Thyroid gland (tissue), 4 donors: Measurements from ENCODE around the gene TRIM50. TPM values are rescaled to one million over a fixed set of nuclear protein-coding genes. Genes with fewer than 3 reads are reported as not detected.
"Not testable (repeated sequence)": the region's sequence is repeated elsewhere in the genome, so short reads cannot be mapped to it uniquely, and the experiment has no call there.

Experiments
- DNase-seq, 2 donors: peaks; one replicate each; pipeline ENCODE4 v3.0.0-alpha.2; 2019
- H3K27ac ChIP-seq, 3 donors: fragments of 200-600 bp; sonication (generic); 1 replicate in 2 of 3; 2 replicates in 1 of 3; pipeline ENCODE4 v1.5.1; 2016 to 2019; ENCODE audit warnings: mild to moderate bottlenecking in 1 of 3, moderate library complexity in 1 of 3
- H3K27me3 ChIP-seq: fragments of 200-600 bp; sonication (generic); one replicate; pipeline ENCODE4 v1.5.1; 2019
- H3K36me3 ChIP-seq, 2 donors: fragments of 200-600 bp; sonication (generic); one replicate each; pipeline ENCODE4 v1.5.1; 2016 to 2019
- H3K4me1 ChIP-seq, 2 donors: fragments of 200-600 bp; sonication (generic); one replicate each; pipeline ENCODE4 v1.5.1; 2017 to 2019
- H3K4me3 ChIP-seq, 3 donors: fragments of 200-600 bp; sonication (generic); replicated peaks in 1 of 3; 1 replicate in 2 of 3; 2 replicates in 1 of 3; pipeline ENCODE4 v1.5.1; 2016; ENCODE audit warnings: mild to moderate bottlenecking in 1 of 3
- H3K9me3 ChIP-seq: fragments of 200-600 bp; sonication (generic); one replicate; pipeline ENCODE4 v1.5.1; 2017
- CTCF ChIP-seq, 6 experiments: fragments of 200-600 bp in 3 of 6; fragments of 450-650 bp in 3 of 6; sonication (generic) in 3 of 6; IDR thresholded peaks; one replicate each; pipeline ENCODE4 v1.5.1; 2016 to 2019; ENCODE audit warnings: antibody characterized with exemption in 6 of 6, mild to moderate bottlenecking in 2 of 6, inconsistent platforms in 1 of 6, moderate library complexity in 1 of 6
- POLR2A ChIP-seq, 2 donors: fragments of 450-650 bp; IDR thresholded peaks; one replicate each; pipeline ENCODE4 v1.6.1; 2017; ENCODE audit warnings: antibody characterized with exemption in 2 of 2, mild to moderate bottlenecking in 2 of 2, moderate library complexity in 1 of 2
- WGBS, 2 donors: methylation state at CpG; one replicate each; pipeline ENCODE4 v1.1.5; 2017; 5-methylcytosine and 5-hydroxymethylcytosine counted together
- intact Hi-C: fragments of 100-400 bp; cut with DNase I; formaldehyde crosslinking; loops from one replicate; pipeline ENCODE4 v1.15.1; 2023
- total RNA-seq, 4 donors: library from RNA; depleted of rRNA; stranded (reverse); fragments of >200 nt; gene quantifications; one replicate each; pipeline ENCODE4 v1.2.3, GENCODE V29; 2016

The TRIM50 gene
- total RNA-seq, 4 donors from 2014 or later, result 1.0 to 1.7 (median 1.5) TPM; not detected in 1

GRCh38 chr7:73307436-73307835 is 20.4 kb downstream of the TRIM50 start:
- Histone ChIP-seq H3K9me3 (no peaks in the 10 kb centered on the region), H3K4me1 (peaks cover 5 to 15% of the 10 kb centered on the region in 2 donors), H3K4me3 (no peak overlapping the region), H3K36me3 (peaks cover 4 to 20% of the 10 kb centered on the region in 2 donors), H3K27me3 (no peaks in the 10 kb centered on the region), H3K27ac (no peak overlapping the region)
- TF ChIP-seq CTCF (IDR thresholded peaks at IDR 0.05), result no peak
- no peak for TF ChIP-seq POLR2A (IDR thresholded peaks at IDR 0.05)
- 95 to 96% methylated on average over 12 to 13 of the region's 13 CpGs for WGBS, 2 donors
- intact Hi-C loops, result no loop called here
- no peak for DNase-seq

- H3K27ac ChIP-seq, H3K9me3 ChIP-seq, H3K27me3 ChIP-seq, H3K4me3 ChIP-seq, intact Hi-C loops, DNase-seq: not testable (repeated sequence)
- Histone ChIP-seq H3K4me1 (peaks cover 5 to 15% of the 10 kb centered on the region in 2 donors), H3K36me3 (peaks cover 4 to 20% of the 10 kb centered on the region in 2 donors)
- WGBS, 2 donors, result 92 to 96% methylated on average over 9 to 11 of the region's 15 CpGs
Measured at GRCh38 chr7:73304612-73305387, 23.1 kb downstream of the TRIM50 start.

GRCh38 chr7:73304071-73304470 is 23.8 kb downstream of the TRIM50 start:
- no peak for TF ChIP-seq POLR2A (IDR thresholded peaks at IDR 0.05)
- no peak for TF ChIP-seq CTCF (IDR thresholded peaks at IDR 0.05)
- H3K4me3 ChIP-seq, result no peak overlapping the region
- H3K27me3 ChIP-seq, result no peaks in the 10 kb centered on the region
- WGBS, 2 donors, result 93 to 96% methylated on average over 13 of the region's 14 CpGs
- no peak overlapping the region for H3K27ac ChIP-seq
- no peaks in the 10 kb centered on the region for H3K9me3 ChIP-seq
- peaks cover 4 to 20% of the 10 kb centered on the region in 2 donors for H3K36me3 ChIP-seq
- no peak for DNase-seq
- intact Hi-C loops, result no loop called here
- peaks cover 3 to 9% of the 10 kb centered on the region in 2 donors for H3K4me1 ChIP-seq

- H3K27me3 ChIP-seq, result no peaks in the 10 kb centered on the region
- H3K9me3 ChIP-seq, result no peaks in the 10 kb centered on the region
- TF ChIP-seq POLR2A (IDR thresholded peaks at IDR 0.05) (no peak), CTCF (IDR thresholded peaks at IDR 0.05) (no peak)
- DNase-seq, result no peak
- whole genome bisulfite sequencing, 2 donors, result 94 to 96% methylated on average over 21 to 26 of the region's 26 CpGs
- peaks cover 4 to 20% of the 10 kb centered on the region in 2 donors for H3K36me3 ChIP-seq
- H3K27ac ChIP-seq, result no peak overlapping the region
- intact Hi-C loops, result no loop called here
- H3K4me1 ChIP-seq, result peaks cover 0 to 7% of the 10 kb centered on the region in 2 donors
- H3K4me3 ChIP-seq, result no peak overlapping the region
Measured at GRCh38 chr7:73303546-73303945, 24.3 kb downstream of the TRIM50 start.

GRCh38 chr7:73302846-73303245 is 25.0 kb downstream of the TRIM50 start:
- WGBS, 2 donors, result 95 to 98% methylated on average over 8 of the region's 10 CpGs
- intact Hi-C loops, DNase-seq, H3K27ac ChIP-seq, H3K27me3 ChIP-seq, H3K4me1 ChIP-seq, H3K4me3 ChIP-seq, H3K9me3 ChIP-seq: not testable (repeated sequence)
- peaks cover 4 to 20% of the 10 kb centered on the region in 2 donors for H3K36me3 ChIP-seq

GRCh38 chr7:73301108-73301507 is 26.8 kb downstream of the TRIM50 start:
- WGBS, 2 donors, result 76% methylated on average over 4 of the region's 14 CpGs; no CpG with 5 or more reads in 1 of the 2 donors
- not testable (repeated sequence) for H3K9me3 ChIP-seq

GRCh38 chr7:73299812-73300211 is 28.1 kb downstream of the TRIM50 start:
- H3K9me3 ChIP-seq, DNase-seq, intact Hi-C loops, H3K27ac ChIP-seq, H3K4me1 ChIP-seq, H3K4me3 ChIP-seq, H3K27me3 ChIP-seq: not testable (repeated sequence)
- WGBS, 2 donors, result 0 to 7% methylated on average over 6 to 8 of the region's 12 CpGs
- peaks cover 4 to 17% of the 10 kb centered on the region in 2 donors for H3K36me3 ChIP-seq

More at GRCh38 chr7:73301108-73301507, 26.8 kb downstream of the TRIM50 start:
- peaks cover 4 to 17% of the 10 kb centered on the region in 2 donors for H3K36me3 ChIP-seq
- intact Hi-C loops, H3K4me3 ChIP-seq, DNase-seq, H3K27ac ChIP-seq, H3K4me1 ChIP-seq, H3K27me3 ChIP-seq: not testable (repeated sequence)

- H3K4me1 ChIP-seq, H3K27ac ChIP-seq, intact Hi-C loops, H3K9me3 ChIP-seq, H3K27me3 ChIP-seq, H3K36me3 ChIP-seq, DNase-seq, H3K4me3 ChIP-seq: not testable (repeated sequence)
- WGBS, 2 donors, result 95 to 98% methylated on average over 15 to 16 of the region's 27 CpGs
Measured at GRCh38 chr7:73297706-73298105, 30.2 kb downstream of the TRIM50 start.

GRCh38 chr7:73297235-73297634 is 30.6 kb downstream of the TRIM50 start:
- not testable (repeated sequence) for H3K27ac ChIP-seq

GRCh38 chr7:73277210-73277609 is 50.7 kb downstream of the TRIM50 start:
- H3K36me3 ChIP-seq, H3K27ac ChIP-seq, H3K27me3 ChIP-seq, intact Hi-C loops, H3K4me1 ChIP-seq, DNase-seq, H3K9me3 ChIP-seq, H3K4me3 ChIP-seq: not testable (repeated sequence)
- WGBS, 2 donors, result 88 to 92% methylated on average over 4 of the region's 5 CpGs

More at GRCh38 chr7:73297235-73297634, 30.6 kb downstream of the TRIM50 start:
- H3K4me3 ChIP-seq, H3K9me3 ChIP-seq, intact Hi-C loops, DNase-seq, H3K27me3 ChIP-seq, H3K36me3 ChIP-seq, H3K4me1 ChIP-seq: not testable (repeated sequence)
- no CpG with 5 or more reads among the region's 13 CpGs for WGBS, 2 donors
